GM12878 (cell line): Measurements from ENCODE around the gene SLC5A2. TPM values are rescaled to one million over a fixed set of nuclear protein-coding genes. Genes with fewer than 3 reads are reported as not detected.
A peak's percentile ranks its signal among the peaks of the same experiment; 100 is the strongest.

Experiments used
- ELK1 ChIP-seq: IDR thresholded peaks from 2 replicates; pipeline ENCODE4 v1.6.1; 2012; ENCODE audit warnings: low read depth, low read length, improper control_type of control experiment
- FOXM1 ChIP-seq: IDR thresholded peaks from 2 replicates; pipeline ENCODE4 v1.6.1; 2012; ENCODE audit warnings: low read depth, mild to moderate bottlenecking, inconsistent platforms, low read length, moderate library complexity
- HCFC1 ChIP-seq: fragments of 150-350 bp; IDR thresholded peaks from 2 replicates; pipeline ENCODE4 v1.6.1; 2014; ENCODE audit warnings: low read length
- HSF1 ChIP-seq: fragments of 150-350 bp; IDR thresholded peaks from 2 replicates; pipeline ENCODE4 v1.6.1; 2014; ENCODE audit warnings: mild to moderate bottlenecking, low read depth, low read length
- MXI1 ChIP-seq: fragments of 150-350 bp; IDR thresholded peaks from 2 replicates; pipeline ENCODE4 v1.6.1; 2011; ENCODE audit warnings: low read depth, mild to moderate bottlenecking, inconsistent platforms, low read length, improper control_type of control experiment
- NFYB ChIP-seq: IDR thresholded peaks from 2 replicates; pipeline ENCODE4 v1.6.1; 2011; ENCODE audit warnings: low read depth, mild to moderate bottlenecking, low read length, improper control_type of control experiment, moderate library complexity; ENCODE audit not compliant: insufficient read depth
- NRF1 ChIP-seq: conservative IDR thresholded peaks from 2 replicates; pipeline ENCODE4 v1.6.1; 2011; ENCODE audit warnings: mild to moderate bottlenecking, low read depth, low read length, improper control_type of control experiment
- PAX5 ChIP-seq: IDR thresholded peaks from 2 replicates; pipeline ENCODE4 v1.6.1; 2011; ENCODE audit warnings: low read depth, low read length, borderline replicate concordance
- POU2F2 ChIP-seq: IDR thresholded peaks from 3 replicates; pipeline ENCODE4 v1.6.1; 2011; ENCODE audit warnings: low read depth, mild to moderate bottlenecking, low read length, borderline replicate concordance
- PRDM15 ChIP-seq: fragments of 450-650 bp; formaldehyde crosslinking; IDR thresholded peaks from 2 replicates; pipeline ENCODE4 v1.4.0; 2020; ENCODE audit warnings: mild to moderate bottlenecking, moderate library complexity
- RAD21 ChIP-seq: IDR thresholded peaks from 2 replicates; pipeline ENCODE4 v1.6.1; 2011; ENCODE audit warnings: mild to moderate bottlenecking, low read depth, low read length, moderate library complexity; ENCODE audit not compliant: insufficient read depth
- RBBP5 ChIP-seq: fragments of 200-600 bp; sonication (generic); conservative IDR thresholded peaks from 2 replicates; pipeline ENCODE4 v1.6.1; 2016
- RCOR1 ChIP-seq: conservative IDR thresholded peaks from 2 replicates; pipeline ENCODE4 v1.6.1; 2012; ENCODE audit warnings: low read depth, low read length, improper control_type of control experiment
- SKIL ChIP-seq: fragments of 450-650 bp; IDR thresholded peaks from 2 replicates; pipeline ENCODE4 v1.6.1; 2017; ENCODE audit warnings: mild to moderate bottlenecking, low read depth, inconsistent platforms; ENCODE audit not compliant: poor library complexity, severe bottlenecking
- SMAD1 ChIP-seq: fragments of 450-650 bp; IDR thresholded peaks from 2 replicates; pipeline ENCODE4 v1.6.1; 2018; ENCODE audit warnings: mild to moderate bottlenecking, low read depth; ENCODE audit not compliant: partially characterized antibody
- SMARCA5 ChIP-seq: fragments of 450-650 bp; IDR thresholded peaks from 2 replicates; pipeline ENCODE4 v1.6.1; 2017; ENCODE audit warnings: mild to moderate bottlenecking
- TCF7 ChIP-seq: IDR thresholded peaks from 2 replicates; pipeline ENCODE4 v1.6.1; 2014; ENCODE audit warnings: antibody characterized with exemption, borderline replicate concordance
- USF1 ChIP-seq: IDR thresholded peaks from 2 replicates; pipeline ENCODE4 v1.6.1; 2011; ENCODE audit warnings: borderline replicate concordance, low read depth, mild to moderate bottlenecking, moderate library complexity, mixed read lengths, low read length; ENCODE audit not compliant: insufficient read depth; ENCODE audit errors: extremely low read length
- ZNF207 ChIP-seq: fragments of 450-650 bp; IDR thresholded peaks from 2 replicates; pipeline ENCODE4 v1.6.1; 2014; ENCODE audit warnings: antibody characterized with exemption, mild to moderate bottlenecking, borderline replicate concordance
- ZNF384 ChIP-seq: IDR thresholded peaks from 2 replicates; pipeline ENCODE4 v1.6.1; 2012; ENCODE audit warnings: low read depth, mild to moderate bottlenecking, low read length, improper control_type of control experiment, borderline replicate concordance
- polyA plus RNA-seq, 11 experiments: library from polyadenylated mRNA; depleted of rRNA in 4 of 11; unstranded in 6 of 11; stranded (reverse) in 5 of 11; fragments of >200 nt; fragmentation: Nextera tagmentation in 4 of 11; fragmentation: Illumina TruSeq in 1 of 11; extraction: Ambion mirVana in 4 of 11; extraction: Trizol in 1 of 11; gene quantifications; 1 replicate in 1 of 11; 2 replicates in 10 of 11; pipeline versions ENCODE4 v1.2.1 to v1.2.3, GENCODE V29; 2011 to 2016; ENCODE audit warnings: inconsistent platforms in 2 of 11, missing spikeins in 2 of 11, low read depth in 1 of 11
- total RNA-seq, 4 experiments: library from RNA; depleted of rRNA in 3 of 4; stranded (reverse); fragments of >200 nt in 3 of 4; fragmentation: Illumina TruSeq in 1 of 4; extraction: Trizol in 1 of 4; gene quantifications; 2 replicates each; pipeline versions ENCODE4 v1.2.1 to v1.2.3, GENCODE V29; 2013 to 2021

SLC5A2 gene
- total and polyA plus RNA-seq, 10 of the 15 experiments (the other 5 are each of a cell fraction or from before 2014, with no cell fraction given): 3.6 to 4.8 (median 4.4) TPM; not detected in 6

- no peak for TF ChIP-seq SKIL
- peak; percentile 19 for TF ChIP-seq USF1
- TF ChIP-seq POU2F2: no peak
- TF ChIP-seq TCF7: no peak
- TF ChIP-seq PRDM15 (CRISPR knock-in tag): no peak
- TF ChIP-seq NFYB: no peak
- TF ChIP-seq HSF1: no peak
- TF ChIP-seq SMARCA5: no peak
- TF ChIP-seq RAD21: no peak
- no peak for TF ChIP-seq PAX5
- TF ChIP-seq SMAD1: no peak
- TF ChIP-seq ELK1: no peak
- no peak for TF ChIP-seq ZNF384
- no peak for TF ChIP-seq MXI1
- no peak for TF ChIP-seq ZNF207
- no peak for TF ChIP-seq HCFC1
- no peak for TF ChIP-seq RBBP5
- TF ChIP-seq RCOR1: no peak
- no peak for TF ChIP-seq FOXM1
- TF ChIP-seq NRF1: peak; percentile 92
These were observed 23.0 kb upstream of the SLC5A2 start (continued) for GRCh38 chr16:31459687-31460581.
